Loucy (cell line): ENCODE results near the gene IQSEC2.

Experiments used
- H2AFZ ChIP-seq: fragments of 200-600 bp; sonication (generic); 2 replicates; pipeline ENCODE4 v1.6.0; 2016; ENCODE audit warnings: antibody characterized with exemption, mild to moderate bottlenecking, low read length, moderate library complexity
- H3F3A ChIP-seq: fragments of 200-600 bp; 2 replicates; pipeline ENCODE4 v1.6.0; 2016; ENCODE audit warnings: antibody characterized with exemption, low read depth, mild to moderate bottlenecking
- H3K27me3 ChIP-seq: fragments of 200-600 bp; sonication (generic); 2 replicates; pipeline ENCODE4 v1.6.1; 2014; ENCODE audit warnings: low read length, mild to moderate bottlenecking; ENCODE audit not compliant: insufficient read depth, poor library complexity, severe bottlenecking
- H3K36me3 ChIP-seq: fragments of 200-600 bp; sonication (generic); 2 replicates; pipeline ENCODE4 v1.6.1; 2016; ENCODE audit warnings: low read length; ENCODE audit not compliant: insufficient read depth
- H3K4me1 ChIP-seq: fragments of 200-600 bp; sonication (generic); 2 replicates; pipeline ENCODE4 v1.5.1; 2014; ENCODE audit warnings: low read length, mild to moderate bottlenecking; ENCODE audit not compliant: insufficient read depth, poor library complexity, severe bottlenecking
- H3K4me2 ChIP-seq: fragments of 200-600 bp; sonication (generic); 2 replicates; pipeline ENCODE4 v1.6.0; 2014; ENCODE audit warnings: antibody characterized with exemption, low read length, low read depth, mild to moderate bottlenecking; ENCODE audit not compliant: poor library complexity, severe bottlenecking
- H3K4me3 ChIP-seq: fragments of 200-600 bp; sonication (generic); 2 replicates; pipeline ENCODE4 v1.5.1; 2014; ENCODE audit warnings: low read length, mild to moderate bottlenecking, mixed read lengths; ENCODE audit not compliant: poor library complexity, severe bottlenecking
- H3K79me2 ChIP-seq: fragments of 200-600 bp; sonication (generic); 2 replicates; pipeline ENCODE4 v1.6.1; 2014; ENCODE audit warnings: low read length; ENCODE audit not compliant: insufficient read depth
- H3K9ac ChIP-seq: fragments of 200-600 bp; sonication (generic); 2 replicates; pipeline ENCODE4 v1.6.0; 2014; ENCODE audit warnings: mild to moderate bottlenecking, low read depth, low read length, moderate library complexity; ENCODE audit not compliant: poor library complexity, severe bottlenecking
- H3K9me2 ChIP-seq: fragments of 200-600 bp; sonication (generic); replicated peaks from 2 replicates; pipeline ENCODE4 v1.6.1; 2016; ENCODE audit warnings: low read depth, low read length, mixed read lengths
- H3K9me3 ChIP-seq: fragments of 200-600 bp; sonication (generic); 2 replicates; pipeline ENCODE4 v1.6.1; 2014; ENCODE audit warnings: mild to moderate bottlenecking, antibody characterized with exemption, low read length, low read depth; ENCODE audit not compliant: insufficient read depth
- H4K20me1 ChIP-seq: fragments of 200-600 bp; sonication (generic); 2 replicates; pipeline ENCODE4 v1.6.0; 2014; ENCODE audit warnings: antibody characterized with exemption, low read length, mild to moderate bottlenecking; ENCODE audit not compliant: insufficient read depth, poor library complexity, severe bottlenecking
- CTCF ChIP-seq: fragments of 200-600 bp; sonication (generic); conservative IDR thresholded peaks from 2 replicates; pipeline ENCODE4 v1.5.1; 2014; ENCODE audit warnings: mild to moderate bottlenecking, antibody characterized with exemption, low read length
- EZH2phosphoT487 ChIP-seq: fragments of 200-600 bp; IDR thresholded peaks from 2 replicates; pipeline ENCODE4 v1.6.1; 2018; ENCODE audit warnings: antibody characterized with exemption, mild to moderate bottlenecking, moderate library complexity, borderline replicate concordance

The IQSEC2 gene

DNA sequence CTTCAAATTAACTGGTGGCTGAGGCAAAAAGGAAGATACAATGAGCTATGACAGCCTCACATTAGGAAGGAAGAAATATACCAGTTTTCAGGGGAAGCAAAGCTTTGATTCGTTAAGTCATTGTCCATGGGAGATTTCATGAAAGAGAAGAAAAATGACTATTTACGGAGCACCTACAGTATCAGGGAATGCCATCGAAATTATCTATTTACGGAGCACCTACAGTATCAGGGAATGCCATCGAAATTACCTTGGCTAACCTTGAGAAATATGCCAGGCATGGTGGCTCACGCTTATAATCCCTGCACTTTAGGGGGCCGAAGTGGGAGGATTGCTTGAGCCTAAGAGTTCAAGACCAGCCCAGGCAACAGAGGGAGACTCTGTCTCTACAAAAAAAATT is 28.5 kb upstream of the IQSEC2 start:
- H3K36me3 ChIP-seq: no peaks in the 10 kb centered on the region
- no peaks in the 10 kb centered on the region for H4K20me1 ChIP-seq
- no peaks in the 10 kb centered on the region for H3K4me1 ChIP-seq
- H3K9me2 ChIP-seq: no peaks in the 10 kb centered on the region
- TF ChIP-seq EZH2phosphoT487: no peak
- TF ChIP-seq CTCF: no peak
- H3F3A ChIP-seq: no peaks in the 10 kb centered on the region
- H3K79me2 ChIP-seq: no peaks in the 10 kb centered on the region
- H3K4me2 ChIP-seq: no peak overlapping the region
- no peak overlapping the region for H2AFZ ChIP-seq
- H3K27me3 ChIP-seq: no peaks in the 10 kb centered on the region
- H3K9ac ChIP-seq: no peak overlapping the region
- H3K4me3 ChIP-seq: no peak overlapping the region
- H3K9me3 ChIP-seq: no peaks in the 10 kb centered on the region

DNA sequence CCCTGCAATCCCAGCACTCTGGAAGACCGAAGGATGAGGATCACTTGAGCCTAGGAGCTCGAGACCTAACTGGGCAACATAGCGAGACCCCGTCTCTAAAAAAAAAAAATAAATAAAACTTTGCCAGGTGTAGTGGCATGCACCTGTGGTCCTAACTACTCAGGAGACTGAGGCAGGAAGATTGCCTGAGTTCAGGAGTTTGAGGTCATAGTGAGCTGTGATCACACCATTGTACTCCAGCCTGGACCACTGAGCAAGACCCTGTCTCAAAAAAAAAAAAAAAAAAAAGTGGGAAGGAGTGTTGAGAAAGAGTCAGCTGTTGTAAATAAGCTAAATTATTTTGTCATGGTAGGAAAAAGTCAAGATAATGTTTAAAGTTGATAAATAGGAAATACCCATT is 27.5 kb upstream of the IQSEC2 start:
- no peaks in the 10 kb centered on the region for H3K36me3 ChIP-seq
- H3K27me3 ChIP-seq: no peaks in the 10 kb centered on the region
- H3K9me2 ChIP-seq: no peaks in the 10 kb centered on the region
- H3K4me1 ChIP-seq: no peaks in the 10 kb centered on the region
- H3K9ac ChIP-seq: no peak overlapping the region
- H3F3A ChIP-seq: no peaks in the 10 kb centered on the region
- no peaks in the 10 kb centered on the region for H3K9me3 ChIP-seq
- H4K20me1 ChIP-seq: no peaks in the 10 kb centered on the region
- H2AFZ ChIP-seq: no peak overlapping the region
- no peak for TF ChIP-seq EZH2phosphoT487
- no peak for TF ChIP-seq CTCF
- H3K4me3 ChIP-seq: no peak overlapping the region
- no peaks in the 10 kb centered on the region for H3K79me2 ChIP-seq
- H3K4me2 ChIP-seq: no peak overlapping the region

DNA sequence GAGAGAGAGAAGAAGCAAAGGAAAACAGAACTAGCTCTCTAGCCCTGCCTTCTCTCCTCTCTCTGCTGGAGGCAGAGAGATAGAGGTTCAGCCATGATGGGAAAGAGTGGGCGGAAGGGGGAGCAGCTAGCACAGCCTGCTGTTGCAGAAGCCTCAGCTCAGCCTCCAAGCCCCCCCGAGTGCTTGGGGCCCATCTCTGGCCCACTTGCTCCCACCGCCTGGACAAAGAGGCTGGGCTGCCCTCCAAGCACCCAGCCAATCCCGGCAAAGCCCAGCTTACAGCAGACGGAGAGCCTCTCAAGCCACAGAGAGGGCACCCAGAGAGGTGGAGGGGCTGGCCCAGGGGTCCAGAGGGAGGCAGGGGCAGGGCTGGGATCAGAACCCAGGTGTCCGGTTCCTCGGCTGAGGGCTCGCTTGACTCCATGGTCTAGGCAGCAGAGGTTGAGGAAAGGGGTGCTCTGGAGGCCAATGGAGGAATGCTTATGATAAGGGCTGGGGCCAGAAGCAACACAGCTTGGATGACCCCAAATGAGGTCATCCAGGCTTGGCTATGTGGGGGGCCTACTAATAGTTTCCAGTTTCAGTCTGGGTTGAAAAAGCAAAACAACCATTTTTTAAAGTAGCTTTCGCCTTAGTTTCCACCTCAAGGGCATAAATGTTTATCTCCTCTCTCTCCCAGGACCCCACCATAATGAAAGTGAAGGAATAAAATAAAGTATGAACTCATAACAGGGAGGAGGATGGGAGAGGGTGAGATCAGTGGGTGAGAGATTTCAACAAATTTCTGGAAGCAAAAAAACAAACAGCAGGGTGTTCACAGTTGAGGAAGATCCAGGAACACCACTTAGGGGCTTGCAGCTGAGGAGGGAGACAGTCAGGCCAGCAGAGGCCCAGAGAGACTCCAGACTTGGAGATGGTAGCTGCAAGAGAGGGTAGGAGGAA is 24.9 kb upstream of the IQSEC2 start:
- no peak overlapping the region for H3K9ac ChIP-seq
- H3K27me3 ChIP-seq: no peaks in the 10 kb centered on the region
- no peaks in the 10 kb centered on the region for H3K4me1 ChIP-seq
- no peaks in the 10 kb centered on the region for H3K9me2 ChIP-seq
- H3K4me2 ChIP-seq: no peak overlapping the region
- H4K20me1 ChIP-seq: no peaks in the 10 kb centered on the region
- H3K36me3 ChIP-seq: no peaks in the 10 kb centered on the region
- H3K9me3 ChIP-seq: no peaks in the 10 kb centered on the region
- no peak overlapping the region for H2AFZ ChIP-seq
- no peaks in the 10 kb centered on the region for H3K79me2 ChIP-seq
- H3F3A ChIP-seq: no peaks in the 10 kb centered on the region
- no peak overlapping the region for H3K4me3 ChIP-seq
- TF ChIP-seq EZH2phosphoT487 (no peak), CTCF (no peak)
